Measurements from ENCODE around the gene COL5A1.

COL5A1 gene

GRCh38 chr9:134614256-134614655 is 27.3 kb upstream of the COL5A1 start:
- no peaks in the 10 kb centered on the region for H3K27me3 ChIP-seq (ENCODE audit: control insufficient read depth, insufficient read depth, low read length)
- H3K4me1 ChIP-seq (ENCODE audit: control insufficient read depth, insufficient read depth, low read length) = no peaks in the 10 kb centered on the region
- no peak overlapping the region for H3K9ac ChIP-seq (ENCODE audit: low read length)
- no peaks in the 10 kb centered on the region for H3K36me3 ChIP-seq (ENCODE audit: control insufficient read depth, insufficient read depth, low read length)
- H3K9me3 ChIP-seq (ENCODE audit: control insufficient read depth, low read length) = peaks cover 5% of the 10 kb centered on the region
- H3K4me3 ChIP-seq (ENCODE audit: low read length) = no peak overlapping the region

GRCh38 chr9:134616341-134616740 is 25.3 kb upstream of the COL5A1 start:
- Histone ChIP-seq H3K27me3 (ENCODE audit: control insufficient read depth, insufficient read depth, low read length) (no peaks in the 10 kb centered on the region), H3K4me3 (ENCODE audit: low read length) (no peak overlapping the region), H3K9ac (ENCODE audit: low read length) (no peak overlapping the region), H3K36me3 (ENCODE audit: control insufficient read depth, insufficient read depth, low read length) (no peaks in the 10 kb centered on the region), H3K4me1 (ENCODE audit: control insufficient read depth, insufficient read depth, low read length) (no peaks in the 10 kb centered on the region), H3K9me3 (ENCODE audit: control insufficient read depth, low read length) (peaks cover 5% of the 10 kb centered on the region)

DNA sequence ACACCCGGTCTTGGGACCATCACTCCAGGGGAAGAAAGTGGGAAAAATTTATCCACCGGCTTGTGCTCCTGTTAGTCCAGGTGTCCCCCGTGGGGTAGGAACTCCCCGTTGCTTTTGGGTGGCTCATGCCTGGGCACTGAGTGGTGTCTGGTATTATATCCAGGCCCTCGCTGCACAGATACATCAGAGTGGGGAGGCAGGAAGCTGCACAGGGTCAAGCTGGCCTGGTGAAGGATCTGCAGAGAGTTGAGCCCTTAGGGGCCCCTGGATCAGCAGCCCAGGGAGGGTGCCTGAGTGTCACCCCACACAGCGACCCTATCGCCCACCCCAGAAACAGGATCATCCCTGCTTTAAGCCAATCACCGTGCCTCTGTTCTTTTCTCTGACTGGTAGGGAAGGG is 24.4 kb upstream of the COL5A1 start:
- H3K4me3 ChIP-seq (ENCODE audit: low read length) = no peak overlapping the region
- peaks cover under 1% of the 10 kb centered on the region for H3K9me3 ChIP-seq (ENCODE audit: control insufficient read depth, low read length)
- H3K27me3 ChIP-seq (ENCODE audit: control insufficient read depth, insufficient read depth, low read length) = no peaks in the 10 kb centered on the region
- H3K9ac ChIP-seq (ENCODE audit: low read length) = no peak overlapping the region
- no peaks in the 10 kb centered on the region for H3K4me1 ChIP-seq (ENCODE audit: control insufficient read depth, insufficient read depth, low read length)
- no peaks in the 10 kb centered on the region for H3K36me3 ChIP-seq (ENCODE audit: control insufficient read depth, insufficient read depth, low read length)

- Histone ChIP-seq H3K9me3 (ENCODE audit: control insufficient read depth, low read length) (no peaks in the 10 kb centered on the region), H3K4me3 (ENCODE audit: low read length) (no peak overlapping the region), H3K36me3 (ENCODE audit: control insufficient read depth, insufficient read depth, low read length) (no peaks in the 10 kb centered on the region), H3K4me1 (ENCODE audit: control insufficient read depth, insufficient read depth, low read length) (no peaks in the 10 kb centered on the region), H3K27me3 (ENCODE audit: control insufficient read depth, insufficient read depth, low read length) (no peaks in the 10 kb centered on the region), H3K9ac (ENCODE audit: low read length) (no peak overlapping the region)
Measured at GRCh38 chr9:134617836-134618162, 23.8 kb upstream of the COL5A1 start.

DNA sequence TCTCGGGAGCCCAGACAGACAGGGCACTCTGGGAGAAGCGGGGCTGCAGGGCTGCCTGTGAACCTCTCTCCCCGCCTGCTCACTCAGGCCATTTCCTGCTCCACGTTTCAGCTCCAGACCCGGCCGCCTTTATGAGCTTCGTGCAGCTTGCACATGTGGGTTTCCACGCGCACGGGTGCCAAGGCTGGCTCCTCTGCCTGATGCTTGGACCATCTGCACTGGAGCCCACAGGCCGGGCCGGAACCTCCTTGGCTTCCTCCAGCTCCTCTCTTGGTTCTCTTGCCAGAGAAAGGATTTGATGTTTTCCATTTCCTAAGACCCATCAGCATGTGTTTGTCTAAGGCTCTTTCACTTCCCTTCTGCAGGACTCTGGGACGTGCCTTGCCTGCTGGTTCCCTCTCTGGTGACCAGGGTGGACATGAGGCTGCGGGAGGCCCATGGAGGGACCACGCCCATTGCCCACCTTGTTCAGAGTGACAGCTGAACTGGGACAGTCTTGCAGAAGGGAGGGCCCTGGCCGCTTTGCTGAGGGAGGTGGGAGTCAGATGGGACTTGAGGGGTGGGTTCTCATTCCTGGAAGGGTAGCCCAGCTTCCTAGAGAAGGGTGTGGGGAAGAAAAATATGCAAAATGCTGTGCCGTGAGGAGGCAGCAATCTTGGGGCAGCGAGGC is 23.3 kb upstream of the COL5A1 start:
- no peak overlapping the region for H3K4me3 ChIP-seq (ENCODE audit: low read length)
- no peaks in the 10 kb centered on the region for H3K4me1 ChIP-seq (ENCODE audit: control insufficient read depth, insufficient read depth, low read length)
- no peaks in the 10 kb centered on the region for H3K9me3 ChIP-seq (ENCODE audit: control insufficient read depth, low read length)
- no peaks in the 10 kb centered on the region for H3K36me3 ChIP-seq (ENCODE audit: control insufficient read depth, insufficient read depth, low read length)
- no peaks in the 10 kb centered on the region for H3K27me3 ChIP-seq (ENCODE audit: control insufficient read depth, insufficient read depth, low read length)
- no peak overlapping the region for H3K9ac ChIP-seq (ENCODE audit: low read length)

DNA sequence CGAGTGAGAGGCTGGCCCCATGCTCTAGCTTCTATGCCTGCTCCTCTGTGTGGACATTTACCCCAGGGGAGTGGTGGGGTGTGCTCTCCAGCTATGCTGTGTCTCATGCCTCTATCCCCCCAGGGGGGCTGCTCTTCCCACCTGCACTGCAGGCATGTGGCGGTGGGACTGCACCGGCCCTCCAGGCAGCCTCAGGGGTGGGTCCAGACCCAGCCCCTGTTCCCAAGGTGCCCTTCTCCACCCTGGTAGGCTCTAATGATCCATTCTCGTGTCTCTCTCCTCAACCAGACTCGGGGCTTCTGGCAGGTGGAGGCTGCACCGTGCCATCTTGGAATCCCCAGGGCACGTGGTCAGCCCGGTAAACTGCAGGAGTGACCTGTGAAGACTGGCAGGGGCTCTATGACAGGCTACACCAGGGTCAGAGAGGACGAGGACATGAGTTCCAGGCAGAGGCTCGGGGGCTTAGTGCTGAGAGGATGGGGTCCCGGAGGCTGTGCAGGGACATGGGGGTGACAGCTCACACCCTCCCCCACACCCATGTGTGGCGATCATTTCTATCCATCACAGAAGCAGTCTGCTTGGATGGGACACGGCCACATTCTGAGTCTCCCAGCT is 22.7 kb upstream of the COL5A1 start:
- Histone ChIP-seq H3K9ac (ENCODE audit: low read length) (no peak overlapping the region), H3K9me3 (ENCODE audit: control insufficient read depth, low read length) (no peaks in the 10 kb centered on the region), H3K36me3 (ENCODE audit: control insufficient read depth, insufficient read depth, low read length) (no peaks in the 10 kb centered on the region), H3K4me1 (ENCODE audit: control insufficient read depth, insufficient read depth, low read length) (no peaks in the 10 kb centered on the region), H3K27me3 (ENCODE audit: control insufficient read depth, insufficient read depth, low read length) (no peaks in the 10 kb centered on the region), H3K4me3 (ENCODE audit: low read length) (no peak overlapping the region)

GRCh38 chr9:134619448-134619982 is 22.1 kb upstream of the COL5A1 start:
- Histone ChIP-seq H3K9me3 (ENCODE audit: control insufficient read depth, low read length) (no peaks in the 10 kb centered on the region), H3K27me3 (ENCODE audit: control insufficient read depth, insufficient read depth, low read length) (no peaks in the 10 kb centered on the region), H3K36me3 (ENCODE audit: control insufficient read depth, insufficient read depth, low read length) (no peaks in the 10 kb centered on the region), H3K9ac (ENCODE audit: low read length) (no peak overlapping the region), H3K4me1 (ENCODE audit: control insufficient read depth, insufficient read depth, low read length) (no peaks in the 10 kb centered on the region), H3K4me3 (ENCODE audit: low read length) (no peak overlapping the region)

DNA sequence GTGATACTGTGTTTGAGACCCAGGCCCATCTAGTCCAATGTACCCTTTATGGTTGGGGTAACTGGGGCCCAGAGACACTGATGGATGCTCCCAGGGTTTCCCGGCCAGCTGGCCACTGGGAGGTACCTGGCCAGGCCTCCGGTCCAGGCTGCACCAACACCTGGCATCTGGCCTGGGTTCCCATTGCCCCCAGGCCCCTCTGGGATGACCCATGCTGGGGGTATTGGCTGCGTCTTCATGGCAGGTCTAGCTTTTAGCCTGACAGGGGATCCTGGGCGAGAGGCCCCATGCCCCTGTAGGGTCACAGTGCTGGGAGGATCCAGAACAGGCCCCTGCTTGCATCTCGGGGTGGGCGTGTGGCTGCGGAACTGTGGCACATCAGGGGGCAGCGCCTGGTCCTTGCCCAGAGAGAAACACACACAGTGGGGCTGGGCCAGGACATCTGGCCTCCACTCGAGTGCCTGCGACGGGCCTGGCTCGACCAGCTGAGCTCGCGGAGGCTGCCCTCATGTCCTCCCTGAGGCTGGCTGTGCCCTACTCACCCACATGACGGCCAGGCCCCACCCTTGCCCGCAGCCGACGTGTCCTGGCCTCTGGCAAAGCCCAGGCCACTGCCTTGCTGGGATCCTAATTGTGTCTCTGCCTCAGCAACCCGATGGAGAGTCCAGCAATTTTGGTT is 21.5 kb upstream of the COL5A1 start:
- no peaks in the 10 kb centered on the region for H3K27me3 ChIP-seq (ENCODE audit: control insufficient read depth, insufficient read depth, low read length)
- H3K4me3 ChIP-seq (ENCODE audit: low read length) = no peak overlapping the region
- no peak overlapping the region for H3K9ac ChIP-seq (ENCODE audit: low read length)
- H3K36me3 ChIP-seq (ENCODE audit: control insufficient read depth, insufficient read depth, low read length) = no peaks in the 10 kb centered on the region
- H3K4me1 ChIP-seq (ENCODE audit: control insufficient read depth, insufficient read depth, low read length) = no peaks in the 10 kb centered on the region
- no peaks in the 10 kb centered on the region for H3K9me3 ChIP-seq (ENCODE audit: control insufficient read depth, low read length)

DNA sequence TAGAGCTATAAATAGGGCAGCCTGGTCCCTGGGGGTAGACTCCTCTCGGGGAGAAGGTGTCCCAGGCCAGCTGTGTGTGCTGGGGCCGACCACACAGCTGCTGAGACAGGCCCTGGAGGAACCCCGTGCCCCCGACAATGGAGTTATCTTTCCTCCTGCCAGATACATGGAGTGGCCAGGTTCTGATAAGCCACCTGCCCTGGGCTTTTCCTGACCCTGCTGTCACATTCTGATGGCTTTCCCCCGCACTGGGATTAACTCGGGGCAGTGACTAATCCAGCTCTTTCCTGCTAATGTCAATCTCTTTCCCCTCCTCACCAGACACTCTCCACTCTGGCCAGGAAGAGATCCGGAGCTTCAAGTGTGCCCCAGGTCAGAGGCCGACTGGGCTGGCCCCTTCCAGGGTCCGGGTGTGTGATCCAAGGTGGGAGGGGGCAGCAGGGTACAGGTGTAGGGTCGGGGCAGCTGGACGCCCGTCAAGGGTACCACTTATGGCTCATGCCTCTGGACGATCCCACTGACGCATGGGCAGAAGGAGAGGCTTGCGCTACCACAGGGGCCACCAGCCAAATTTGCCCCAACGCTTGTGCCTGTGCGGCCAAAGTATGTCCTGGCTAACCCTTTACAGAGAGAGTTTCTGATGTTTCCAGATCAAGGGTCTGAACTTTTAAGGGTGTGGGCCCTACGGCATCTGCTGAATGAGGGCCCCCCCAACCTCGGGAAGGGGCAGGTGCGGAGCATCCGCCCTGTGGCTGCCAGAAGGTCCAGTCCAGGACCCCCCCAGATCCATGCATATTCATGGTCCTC is 20.6 kb upstream of the COL5A1 start:
- Histone ChIP-seq H3K36me3 (ENCODE audit: control insufficient read depth, insufficient read depth, low read length) (no peaks in the 10 kb centered on the region), H3K4me3 (ENCODE audit: low read length) (no peak overlapping the region), H3K4me1 (ENCODE audit: control insufficient read depth, insufficient read depth, low read length) (no peaks in the 10 kb centered on the region), H3K9ac (ENCODE audit: low read length) (no peak overlapping the region), H3K9me3 (ENCODE audit: control insufficient read depth, low read length) (no peaks in the 10 kb centered on the region), H3K27me3 (ENCODE audit: control insufficient read depth, insufficient read depth, low read length) (no peaks in the 10 kb centered on the region)

DNA sequence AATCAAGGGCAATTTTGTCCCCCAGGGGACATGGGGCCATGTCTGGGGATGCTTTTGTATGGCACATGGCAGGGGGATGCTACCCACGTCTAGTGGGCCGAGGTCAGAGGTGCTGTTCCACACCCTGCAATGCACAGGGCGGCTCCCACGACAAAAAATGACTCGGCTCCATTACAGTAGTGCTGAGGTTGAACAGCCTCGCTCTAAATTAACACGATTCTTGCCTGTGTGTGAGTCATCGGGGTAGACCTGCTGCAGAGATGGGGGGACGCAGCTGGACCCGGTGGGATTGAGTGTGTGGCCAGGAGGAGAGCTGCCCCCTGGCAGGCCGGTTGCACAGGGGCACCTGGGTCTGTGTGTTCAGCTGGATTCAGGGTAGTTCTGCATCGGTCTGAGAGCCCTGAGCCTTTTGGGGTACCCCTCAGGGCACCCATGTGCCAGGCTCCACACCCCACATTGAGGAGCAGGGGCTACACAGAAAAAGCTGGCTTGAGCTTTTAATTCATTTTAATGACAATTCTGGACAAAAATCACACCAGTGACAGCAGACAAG is 20.0 kb upstream of the COL5A1 start:
- no peak overlapping the region for H3K9ac ChIP-seq (ENCODE audit: low read length)
- H3K4me1 ChIP-seq (ENCODE audit: control insufficient read depth, insufficient read depth, low read length) = no peaks in the 10 kb centered on the region
- no peaks in the 10 kb centered on the region for H3K27me3 ChIP-seq (ENCODE audit: control insufficient read depth, insufficient read depth, low read length)
- no peaks in the 10 kb centered on the region for H3K36me3 ChIP-seq (ENCODE audit: control insufficient read depth, insufficient read depth, low read length)
- H3K4me3 ChIP-seq (ENCODE audit: low read length) = no peak overlapping the region
- no peaks in the 10 kb centered on the region for H3K9me3 ChIP-seq (ENCODE audit: control insufficient read depth, low read length)

DNA sequence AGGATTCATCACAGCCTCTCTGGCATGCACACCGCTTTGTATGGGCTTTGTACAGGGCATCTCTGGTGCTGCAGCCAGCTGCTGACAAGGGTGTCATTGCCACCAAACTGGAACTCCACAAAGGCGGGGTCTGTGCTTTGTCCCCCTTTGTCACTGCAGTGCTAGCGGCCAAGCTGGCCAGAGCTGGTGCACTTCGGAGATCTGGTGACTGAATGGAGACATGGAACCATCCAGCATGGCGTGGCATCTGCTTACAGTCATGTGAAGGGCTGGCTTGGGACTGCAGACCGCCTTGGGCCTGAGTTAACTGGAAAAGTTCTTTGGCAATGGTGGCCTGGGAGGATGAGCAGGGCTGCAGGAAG is 18.7 kb upstream of the COL5A1 start:
- H3K36me3 ChIP-seq (ENCODE audit: control insufficient read depth, insufficient read depth, low read length) = no peaks in the 10 kb centered on the region
- no peaks in the 10 kb centered on the region for H3K4me1 ChIP-seq (ENCODE audit: control insufficient read depth, insufficient read depth, low read length)
- H3K27me3 ChIP-seq (ENCODE audit: control insufficient read depth, insufficient read depth, low read length) = no peaks in the 10 kb centered on the region

More for the DNA sequence above, 18.7 kb upstream of the COL5A1 start:
- Histone ChIP-seq H3K9ac (ENCODE audit: low read length) (no peak overlapping the region), H3K9me3 (ENCODE audit: control insufficient read depth, low read length) (no peaks in the 10 kb centered on the region), H3K4me3 (ENCODE audit: low read length) (no peak overlapping the region)

Measured in mucosa of stomach (tissue), 1 donor.